B cell (primary cell): ENCODE results near the gene LRP2BP. TPM values are rescaled to one million over a fixed set of nuclear protein-coding genes. Genes with fewer than 3 reads are reported as not detected.

Source experiments
- ATAC-seq: fragments of 200-7000 bp; cut with Tn5 transposase; one replicate; pipeline ENCODE4 v1.10.0; 2021; ENCODE audit warnings: low read depth, mild to moderate bottlenecking, moderate number of reproducible peaks, moderate library complexity
- CTCF ChIA-PET: fragments of 350-600 bp; sonication (Branson Sonifier 250); formaldehyde crosslinking; loops from one replicate; lab custom pipeline; 2021; ENCODE audit warnings: antibody characterized with exemption, inconsistent platforms; lab: Charles Lee
- POLR2A ChIA-PET: fragments of 350-600 bp; sonication (Branson Sonifier 250); formaldehyde crosslinking; loops from one replicate; lab custom pipeline; 2021; ENCODE audit warnings: antibody characterized with exemption; lab: Charles Lee
- DNase-seq: peaks from one replicate; pipeline ENCODE4 v3.0.0; 2013
- H2AFZ ChIP-seq: 2 replicates; pipeline ENCODE4 v1.6.1; 2012; ENCODE audit warnings: mild to moderate bottlenecking, low read depth, low read length; ENCODE audit not compliant: insufficient read depth, poor library complexity, severe bottlenecking
- H3K27ac ChIP-seq, 2 donors: 1 replicate in 1 of 2; 2 replicates in 1 of 2; pipeline ENCODE4 v1.5.1; 2012 to 2013; ENCODE audit warnings: low read length in 2 of 2, mild to moderate bottlenecking in 2 of 2, moderate library complexity in 1 of 2
- H3K27me3 ChIP-seq, 4 experiments: fragments of 200-600 bp in 1 of 4; sonication (generic) in 1 of 4; replicated peaks in 1 of 4; 1 replicate in 2 of 4; 2 replicates in 2 of 4; pipeline versions ENCODE4 v1.6.1 to v1.7.0; 2013 to 2016; ENCODE audit warnings: low read length in 3 of 4, mild to moderate bottlenecking in 2 of 4, mixed read lengths in 1 of 4, moderate library complexity in 1 of 4; ENCODE audit not compliant: insufficient read depth in 4 of 4, control insufficient read depth in 3 of 4; ENCODE audit errors: control extremely low read depth in 1 of 4
- H3K36me3 ChIP-seq, 2 experiments: replicated peaks in 1 of 2; 1 replicate in 1 of 2; 2 replicates in 1 of 2; pipeline versions ENCODE4 v1.6.1 to v1.7.1; 2013; ENCODE audit warnings: low read length in 1 of 2; ENCODE audit not compliant: insufficient read depth in 2 of 2, control insufficient read depth in 1 of 2; ENCODE audit errors: control extremely low read depth in 1 of 2, extremely low read depth in 1 of 2
- H3K4me1 ChIP-seq, 2 donors: fragments of 200-600 bp in 1 of 2; sonication (generic) in 1 of 2; 1 replicate in 1 of 2; 2 replicates in 1 of 2; pipeline versions ENCODE4 v1.5.1 to v1.6.1; 2013 to 2017; ENCODE audit warnings: low read length in 2 of 2; ENCODE audit not compliant: control insufficient read depth in 2 of 2, insufficient read depth in 2 of 2
- H3K4me2 ChIP-seq: replicated peaks from 2 replicates; pipeline ENCODE3; 2012; ENCODE audit warnings: mild to moderate bottlenecking, low read depth, low read length; ENCODE audit not compliant: poor library complexity, severe bottlenecking
- H3K4me3 ChIP-seq, 5 experiments: fragments of 200-600 bp in 1 of 5; sonication (generic) in 1 of 5; 1 replicate in 3 of 5; 2 replicates in 2 of 5; pipeline versions ENCODE4 v1.5.1 to v1.7.0; 2011 to 2016; ENCODE audit warnings: low read length in 4 of 5, mild to moderate bottlenecking in 4 of 5, low read depth in 2 of 5, control low read depth in 1 of 5, moderate library complexity in 1 of 5; ENCODE audit not compliant: insufficient read depth in 1 of 5; ENCODE audit errors: control extremely low read depth in 1 of 5, extremely low read depth in 1 of 5
- H3K79me2 ChIP-seq: fragments of 200-600 bp; sonication (generic); one replicate; pipeline ENCODE4 v1.6.0; 2016; ENCODE audit warnings: low read length; ENCODE audit not compliant: control insufficient read depth, insufficient read depth
- H3K9ac ChIP-seq: fragments of 200-600 bp; sonication (generic); 2 replicates; pipeline ENCODE4 v1.6.1; 2017; ENCODE audit warnings: mild to moderate bottlenecking, low read length, moderate library complexity
- H3K9me3 ChIP-seq, 3 donors: one replicate each; pipeline versions ENCODE4 v1.6.1 to v1.7.1; 2013; ENCODE audit warnings: low read length in 2 of 3; ENCODE audit not compliant: control insufficient read depth in 2 of 3, insufficient read depth in 1 of 3; ENCODE audit errors: control extremely low read depth in 1 of 3
- H4K20me1 ChIP-seq: 2 replicates; pipeline ENCODE4 v1.6.0; 2012; ENCODE audit warnings: mild to moderate bottlenecking, low read length; ENCODE audit not compliant: insufficient read depth, control insufficient read depth, poor library complexity, severe bottlenecking
- H3K27ac Mint-ChIP-seq: one replicate; pipeline ENCODE4 v1.8.0; 2021; ENCODE audit warnings: mixed read lengths
- H3K27me3 Mint-ChIP-seq: one replicate; pipeline ENCODE4 v1.8.0; 2021; ENCODE audit warnings: mixed read lengths
- H3K4me1 Mint-ChIP-seq: one replicate; pipeline ENCODE4 v1.8.0; 2021; ENCODE audit warnings: mixed read lengths
- H3K4me3 Mint-ChIP-seq: one replicate; pipeline ENCODE4 v1.8.0; 2021; ENCODE audit warnings: mixed read lengths
- H3K9me3 Mint-ChIP-seq: one replicate; pipeline ENCODE4 v1.8.0; 2022; ENCODE audit warnings: mixed read lengths; ENCODE audit not compliant: insufficient read depth
- EZH2 ChIP-seq: IDR thresholded peaks from 2 replicates; pipeline ENCODE4 v1.6.1; 2012; ENCODE audit warnings: borderline replicate concordance, low read depth, mild to moderate bottlenecking, moderate library complexity, low read length; ENCODE audit not compliant: insufficient read depth, poor library complexity, severe bottlenecking
- WGBS: methylation state at CpG from one replicate; pipeline ENCODE4 v1.1.5; 2013; ENCODE audit warnings: missing lambda C conversion rate; ENCODE audit not compliant: insufficient coverage; 5-methylcytosine and 5-hydroxymethylcytosine counted together
- intact Hi-C: fragments of 100-400 bp; cut with micrococcal nuclease; formaldehyde crosslinking; loops from one replicate; pipeline ENCODE4 v1.10.0; 2022
- polyA plus RNA-seq: library from polyadenylated mRNA; depleted of rRNA; stranded (reverse); fragments of >200 nt; gene quantifications from 2 replicates; pipeline ENCODE4 v1.2.3, GENCODE V29; 2012
- total RNA-seq, 2 donors: library from RNA; stranded (reverse); fragments of 120-200 nt in 1 of 2; gene quantifications; 1 replicate in 1 of 2; 2 replicates in 1 of 2; pipeline versions ENCODE4 v1.2.3 to v1.2.4, GENCODE V29; 2013 to 2022
- TF ChIP-seq, protein P1 (sequence below): fragments of 200-600 bp; IDR thresholded peaks from one replicate; pipeline ENCODE4 v1.8.0; 2022; ENCODE audit warnings: antibody characterized with exemption, mild to moderate bottlenecking

LRP2BP gene
- total and polyA plus RNA-seq, 2 donors (not counting 1 experiment from before 2014, with no cell fraction given), result 0.15 to 1.6 TPM

DNA sequence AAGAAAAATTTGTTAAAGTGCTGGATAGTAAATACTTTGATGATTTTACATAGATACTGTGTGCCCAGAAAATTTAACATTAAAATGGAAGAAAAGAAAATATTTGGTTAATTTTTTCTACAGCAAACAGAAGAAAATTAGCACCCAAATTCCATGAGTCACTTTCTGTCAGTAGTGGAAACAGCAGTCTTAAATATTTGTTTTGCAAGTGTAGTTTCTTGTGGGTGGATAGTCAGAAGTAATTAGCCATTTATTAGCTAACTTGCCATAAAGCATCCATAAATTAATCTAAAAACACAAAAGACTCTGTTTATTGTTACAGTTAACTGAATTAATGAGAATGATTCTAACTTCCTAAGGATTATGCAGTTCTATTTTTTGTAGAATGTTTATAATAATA lies 39.7 kb upstream of the LRP2BP start:
- Mint-ChIP-seq H3K9me3 (no peaks in the 10 kb centered on the region), H3K4me3 (no peak overlapping the region), H3K27ac (no peak overlapping the region), H3K27me3 (peaks cover 4% of the 10 kb centered on the region), H3K4me1 (no peaks in the 10 kb centered on the region)
- no peak overlapping the region for H3K4me2 ChIP-seq
- H3K9me3 ChIP-seq, result no peaks in the 10 kb centered on the region
- no peak overlapping the region for H2AFZ ChIP-seq
- no peaks in the 10 kb centered on the region for H3K79me2 ChIP-seq
- H3K27me3 ChIP-seq, result peaks cover 0 to 7% (median 3%) of the 10 kb centered on the region in 4 experiments
- DNase-seq (no peak), ATAC-seq (no peak)
- no peaks in the 10 kb centered on the region for H4K20me1 ChIP-seq
- H3K4me1 ChIP-seq, result no peaks in the 10 kb centered on the region
- no peak overlapping the region for H3K4me3 ChIP-seq
- TF ChIP-seq, protein P1, sequence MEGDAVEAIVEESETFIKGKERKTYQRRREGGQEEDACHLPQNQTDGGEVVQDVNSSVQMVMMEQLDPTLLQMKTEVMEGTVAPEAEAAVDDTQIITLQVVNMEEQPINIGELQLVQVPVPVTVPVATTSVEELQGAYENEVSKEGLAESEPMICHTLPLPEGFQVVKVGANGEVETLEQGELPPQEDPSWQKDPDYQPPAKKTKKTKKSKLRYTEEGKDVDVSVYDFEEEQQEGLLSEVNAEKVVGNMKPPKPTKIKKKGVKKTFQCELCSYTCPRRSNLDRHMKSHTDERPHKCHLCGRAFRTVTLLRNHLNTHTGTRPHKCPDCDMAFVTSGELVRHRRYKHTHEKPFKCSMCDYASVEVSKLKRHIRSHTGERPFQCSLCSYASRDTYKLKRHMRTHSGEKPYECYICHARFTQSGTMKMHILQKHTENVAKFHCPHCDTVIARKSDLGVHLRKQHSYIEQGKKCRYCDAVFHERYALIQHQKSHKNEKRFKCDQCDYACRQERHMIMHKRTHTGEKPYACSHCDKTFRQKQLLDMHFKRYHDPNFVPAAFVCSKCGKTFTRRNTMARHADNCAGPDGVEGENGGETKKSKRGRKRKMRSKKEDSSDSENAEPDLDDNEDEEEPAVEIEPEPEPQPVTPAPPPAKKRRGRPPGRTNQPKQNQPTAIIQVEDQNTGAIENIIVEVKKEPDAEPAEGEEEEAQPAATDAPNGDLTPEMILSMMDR, result no peak
- TF ChIP-seq EZH2, result no peak
- POLR2A ChIA-PET, result no interaction called here
- H3K9ac ChIP-seq, result no peak overlapping the region
- H3K27ac ChIP-seq, result no peak overlapping the region
- intact Hi-C loops, result no loop called here
- H3K36me3 ChIP-seq, result no peaks in the 10 kb centered on the region
- CTCF ChIA-PET, result no interaction called here

DNA sequence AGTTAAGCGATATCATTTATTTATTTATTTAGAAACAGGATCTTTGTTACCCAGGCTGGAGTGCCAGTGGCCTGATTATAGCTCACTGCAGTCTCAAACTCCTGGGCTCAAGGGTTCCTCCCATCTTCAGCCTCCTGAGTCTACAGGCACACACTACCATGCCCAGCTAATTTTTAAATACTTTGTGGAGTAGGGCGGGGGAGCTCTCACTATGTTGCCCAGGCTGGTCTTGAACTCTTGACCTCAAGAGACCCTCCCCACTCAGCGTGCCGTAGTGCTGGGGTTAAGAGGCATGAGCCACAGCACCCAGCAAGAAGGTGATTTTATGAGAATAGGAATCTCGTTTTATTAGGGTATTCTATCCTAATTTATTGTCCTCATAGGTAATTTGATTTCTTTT lies 33.9 kb upstream of the LRP2BP start:
- intact Hi-C loops, result loop anchor here (10.0 kb wide), 1 partner anchor 1925 kb away; the partner anchor contains the start of gene ING2
- H3K4me2 ChIP-seq, result no peak overlapping the region
- ATAC-seq (no peak), DNase-seq (no peak)
- no peaks in the 10 kb centered on the region for H3K9me3 ChIP-seq
- TF ChIP-seq, protein P1, result no peak
- TF ChIP-seq EZH2, result no peak
- H4K20me1 ChIP-seq, result no peaks in the 10 kb centered on the region
- no peaks in the 10 kb centered on the region for H3K36me3 ChIP-seq
- no peaks in the 10 kb centered on the region for H3K9me3 Mint-ChIP-seq
- CTCF ChIA-PET, result no interaction called here
- POLR2A ChIA-PET, result no interaction called here
- WGBS, result no CpG with 5 or more reads among the region's 5 CpGs
- H3K27me3 Mint-ChIP-seq, result peaks cover 4% of the 10 kb centered on the region
- no peak overlapping the region for H3K27ac ChIP-seq
- H3K9ac ChIP-seq, result no peak overlapping the region
- peaks cover 12% of the 10 kb centered on the region for H3K4me1 Mint-ChIP-seq
- peaks cover 0 to 2% (median 0%) of the 10 kb centered on the region in 4 experiments for H3K27me3 ChIP-seq
- H2AFZ ChIP-seq, result no peak overlapping the region
- no peak overlapping the region for H3K4me3 ChIP-seq
- H3K4me3 Mint-ChIP-seq, result no peak overlapping the region
- H3K79me2 ChIP-seq, result peaks cover 10% of the 10 kb centered on the region
- H3K27ac Mint-ChIP-seq, result no peak overlapping the region
- H3K4me1 ChIP-seq, result peaks cover 8 to 12% of the 10 kb centered on the region in 2 donors
